ENCODE results near the gene SMYD3.

DNA sequence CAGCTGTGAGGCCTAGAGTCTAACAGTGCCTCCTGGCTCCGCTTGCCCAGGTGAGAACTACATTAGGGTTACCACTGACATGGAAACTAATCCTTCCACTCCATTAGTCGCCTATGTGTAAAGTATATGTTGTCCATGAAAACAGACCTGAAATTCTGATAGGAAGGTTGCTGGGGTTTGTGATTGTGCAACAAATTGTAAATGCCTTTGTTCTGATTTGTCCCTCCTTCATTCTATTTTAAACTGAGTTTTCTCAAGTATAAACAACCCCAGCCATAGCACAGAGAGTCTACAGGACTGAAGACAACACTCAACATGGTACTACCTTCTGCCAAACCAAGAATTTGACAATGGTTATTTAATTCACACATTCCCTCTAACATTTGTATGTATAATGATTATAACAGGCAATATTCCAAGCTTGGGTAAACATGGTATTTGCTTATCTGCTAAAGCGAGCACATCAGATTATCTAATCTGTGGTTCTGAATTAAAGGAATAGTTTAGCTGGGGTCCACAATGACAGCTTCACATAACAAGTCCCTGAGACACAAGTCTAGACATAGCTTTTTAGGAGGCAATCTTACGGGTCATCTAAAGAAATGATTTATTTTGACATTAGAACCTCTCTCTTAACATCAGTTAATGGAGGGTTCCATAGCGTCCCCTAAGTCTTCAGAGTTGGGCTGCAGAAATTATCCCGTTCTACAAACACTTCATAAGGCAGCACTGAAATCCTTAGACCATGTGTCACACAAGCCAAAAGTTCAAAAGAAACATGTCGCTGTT is 633.0 kb downstream of the SMYD3 start:
- no peak for TF ChIP-seq POLR2A (IDR thresholded peaks at IDR 0.05)
- TF ChIP-seq, protein P1, sequence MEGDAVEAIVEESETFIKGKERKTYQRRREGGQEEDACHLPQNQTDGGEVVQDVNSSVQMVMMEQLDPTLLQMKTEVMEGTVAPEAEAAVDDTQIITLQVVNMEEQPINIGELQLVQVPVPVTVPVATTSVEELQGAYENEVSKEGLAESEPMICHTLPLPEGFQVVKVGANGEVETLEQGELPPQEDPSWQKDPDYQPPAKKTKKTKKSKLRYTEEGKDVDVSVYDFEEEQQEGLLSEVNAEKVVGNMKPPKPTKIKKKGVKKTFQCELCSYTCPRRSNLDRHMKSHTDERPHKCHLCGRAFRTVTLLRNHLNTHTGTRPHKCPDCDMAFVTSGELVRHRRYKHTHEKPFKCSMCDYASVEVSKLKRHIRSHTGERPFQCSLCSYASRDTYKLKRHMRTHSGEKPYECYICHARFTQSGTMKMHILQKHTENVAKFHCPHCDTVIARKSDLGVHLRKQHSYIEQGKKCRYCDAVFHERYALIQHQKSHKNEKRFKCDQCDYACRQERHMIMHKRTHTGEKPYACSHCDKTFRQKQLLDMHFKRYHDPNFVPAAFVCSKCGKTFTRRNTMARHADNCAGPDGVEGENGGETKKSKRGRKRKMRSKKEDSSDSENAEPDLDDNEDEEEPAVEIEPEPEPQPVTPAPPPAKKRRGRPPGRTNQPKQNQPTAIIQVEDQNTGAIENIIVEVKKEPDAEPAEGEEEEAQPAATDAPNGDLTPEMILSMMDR (IDR thresholded peaks at IDR 0.05): no peak

Measured in adrenal gland (tissue), 5 donors.